Neural crest cell (in vitro differentiated cells): Measurements from ENCODE around the gene SP4. TPM values are rescaled to one million over a fixed set of nuclear protein-coding genes. Genes with fewer than 3 reads are reported as not detected.

Source experiments
- DNase-seq: peaks from one replicate; pipeline ENCODE4 v3.0.0; 2021; ENCODE audit warnings: low read depth, mixed read lengths, low spot score
- H3K27ac Mint-ChIP-seq: one replicate; pipeline ENCODE4 v1.8.0; 2021; ENCODE audit warnings: mild to moderate bottlenecking, mixed read lengths; ENCODE audit not compliant: unreplicated experiment
- H3K27me3 Mint-ChIP-seq: 2 replicates; pipeline ENCODE4 v1.8.0; 2021; ENCODE audit warnings: low read depth, mild to moderate bottlenecking, mixed read lengths
- H3K36me3 Mint-ChIP-seq: 2 replicates; pipeline ENCODE4 v1.8.0; 2021; ENCODE audit warnings: low read depth, mild to moderate bottlenecking, mixed read lengths
- H3K4me1 Mint-ChIP-seq: 2 replicates; pipeline ENCODE4 v1.8.0; 2021; ENCODE audit warnings: mixed read lengths
- H3K4me3 Mint-ChIP-seq: one replicate; pipeline ENCODE4 v1.8.0; 2021; ENCODE audit warnings: mild to moderate bottlenecking, mixed read lengths
- H3K9me3 Mint-ChIP-seq: 2 replicates; pipeline ENCODE4 v1.8.0; 2021; ENCODE audit warnings: mixed read lengths
- microRNA-seq: library from miRNA; unstranded; fragments of <30 nt; microRNA quantifications from one replicate; pipeline ENCODE4, GENCODE V29; 2020
- total RNA-seq: library from RNA; stranded (reverse); gene quantifications from 2 replicates; pipeline ENCODE4 v1.2.1, GENCODE V29; 2021
- TF ChIP-seq, protein P1 (sequence below): fragments of 200-600 bp; sonication (generic); conservative IDR thresholded peaks from 2 replicates; pipeline ENCODE4 v1.5.0; 2021; ENCODE audit warnings: antibody characterized with exemption, mild to moderate bottlenecking

SP4 gene
- total RNA-seq, 1 donor from 2014 or later, result 20.6 TPM

DNA sequence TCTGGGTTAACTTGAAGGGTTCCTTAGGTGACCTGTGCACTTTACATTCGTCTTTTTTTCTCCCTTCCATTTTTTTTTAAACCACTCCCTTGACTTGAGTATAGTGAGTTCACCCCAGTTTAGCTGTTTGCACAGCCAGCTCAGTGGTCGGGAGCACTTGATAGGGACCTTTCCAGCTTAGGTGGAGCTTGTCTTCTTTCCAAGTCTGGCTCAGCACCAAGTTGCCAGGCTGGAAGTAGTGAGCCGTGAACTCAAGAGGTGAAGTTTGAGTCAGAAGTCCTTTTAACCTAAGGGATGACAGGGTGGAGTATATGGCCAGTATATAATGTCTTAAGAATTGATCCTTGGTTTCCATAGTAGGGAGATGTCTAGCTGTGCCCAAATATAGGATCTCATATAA lies 122.2 kb downstream of the SP4 start:
- no peak for DNase-seq
- Mint-ChIP-seq H3K36me3 (no peaks in the 10 kb centered on the region), H3K4me3 (no peak overlapping the region), H3K27me3 (peaks cover 22% of the 10 kb centered on the region), H3K4me1 (no peaks in the 10 kb centered on the region), H3K27ac (no peak overlapping the region), H3K9me3 (peaks cover 4% of the 10 kb centered on the region)
- TF ChIP-seq, protein P1, sequence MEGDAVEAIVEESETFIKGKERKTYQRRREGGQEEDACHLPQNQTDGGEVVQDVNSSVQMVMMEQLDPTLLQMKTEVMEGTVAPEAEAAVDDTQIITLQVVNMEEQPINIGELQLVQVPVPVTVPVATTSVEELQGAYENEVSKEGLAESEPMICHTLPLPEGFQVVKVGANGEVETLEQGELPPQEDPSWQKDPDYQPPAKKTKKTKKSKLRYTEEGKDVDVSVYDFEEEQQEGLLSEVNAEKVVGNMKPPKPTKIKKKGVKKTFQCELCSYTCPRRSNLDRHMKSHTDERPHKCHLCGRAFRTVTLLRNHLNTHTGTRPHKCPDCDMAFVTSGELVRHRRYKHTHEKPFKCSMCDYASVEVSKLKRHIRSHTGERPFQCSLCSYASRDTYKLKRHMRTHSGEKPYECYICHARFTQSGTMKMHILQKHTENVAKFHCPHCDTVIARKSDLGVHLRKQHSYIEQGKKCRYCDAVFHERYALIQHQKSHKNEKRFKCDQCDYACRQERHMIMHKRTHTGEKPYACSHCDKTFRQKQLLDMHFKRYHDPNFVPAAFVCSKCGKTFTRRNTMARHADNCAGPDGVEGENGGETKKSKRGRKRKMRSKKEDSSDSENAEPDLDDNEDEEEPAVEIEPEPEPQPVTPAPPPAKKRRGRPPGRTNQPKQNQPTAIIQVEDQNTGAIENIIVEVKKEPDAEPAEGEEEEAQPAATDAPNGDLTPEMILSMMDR, result no peak

DNA sequence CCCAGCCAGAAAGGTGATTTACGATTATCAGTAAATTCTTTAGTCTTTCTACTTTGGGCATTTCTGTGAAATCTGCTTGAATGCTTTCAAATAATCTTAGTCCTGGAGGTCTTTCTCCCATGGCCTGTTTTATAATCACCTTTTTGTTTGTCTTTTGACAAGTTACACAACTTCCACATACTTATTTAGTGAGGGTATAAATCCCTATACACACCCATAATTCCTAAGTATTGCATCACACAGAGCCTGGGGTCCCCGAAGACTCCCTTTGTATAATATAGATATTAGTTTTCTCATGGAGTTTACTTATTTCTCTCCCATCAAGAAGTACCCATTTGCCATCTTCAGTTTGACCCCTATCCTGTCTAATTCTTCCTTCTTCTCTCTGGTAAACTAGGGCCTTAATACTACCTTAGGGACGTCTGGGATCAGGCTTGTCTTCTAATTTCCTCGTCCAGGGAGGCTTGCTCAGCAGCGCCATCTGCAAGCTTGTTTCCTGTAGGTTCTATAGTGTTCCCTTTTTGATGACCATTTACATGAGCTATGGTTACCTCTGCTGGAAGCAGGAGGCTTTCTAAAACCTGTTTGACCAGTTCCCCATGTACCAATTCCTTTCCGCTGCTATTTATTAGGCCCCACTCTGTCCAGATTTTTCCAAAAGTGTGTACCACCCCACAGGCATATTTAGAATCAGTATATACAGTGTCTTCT lies 123.1 kb downstream of the SP4 start:
- peaks cover 13% of the 10 kb centered on the region for H3K27me3 Mint-ChIP-seq
- H3K27ac Mint-ChIP-seq, result no peak overlapping the region
- TF ChIP-seq, protein P1, result no peak
- no peaks in the 10 kb centered on the region for H3K36me3 Mint-ChIP-seq
- no peak overlapping the region for H3K4me3 Mint-ChIP-seq
- DNase-seq, result no peak
- no peaks in the 10 kb centered on the region for H3K4me1 Mint-ChIP-seq
- peaks cover 4% of the 10 kb centered on the region for H3K9me3 Mint-ChIP-seq

DNA sequence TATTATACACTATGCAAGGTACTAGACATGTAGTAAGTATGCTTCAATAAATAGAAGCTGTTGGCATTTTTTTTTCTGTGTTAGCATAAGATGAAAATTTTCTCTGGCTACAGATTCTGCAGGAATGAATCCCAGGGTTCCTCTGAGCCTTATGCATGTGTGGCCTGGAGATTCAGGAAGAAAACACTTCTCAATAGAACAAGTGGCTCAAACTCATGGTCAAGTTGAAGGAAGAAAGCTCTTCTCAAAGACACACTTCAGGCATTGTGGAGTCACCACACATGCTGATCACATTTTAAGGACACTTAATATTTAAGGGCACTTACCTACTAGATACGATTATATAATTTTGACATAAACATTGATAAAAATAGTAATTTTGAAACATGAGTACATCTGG lies 134.5 kb downstream of the SP4 start:
- Mint-ChIP-seq H3K4me1 (no peaks in the 10 kb centered on the region), H3K27me3 (no peaks in the 10 kb centered on the region), H3K27ac (no peak overlapping the region), H3K4me3 (no peak overlapping the region), H3K9me3 (no peaks in the 10 kb centered on the region), H3K36me3 (no peaks in the 10 kb centered on the region)
- DNase-seq, result no peak
- TF ChIP-seq, protein P1, result no peak

Small RNA genes lying within 50 kb of the gene (microRNA-seq; reads per million reads assigned to microRNA genes)
- gene MIR1183, result not detected

Other genes starting within 250 kb of the SP4 start
- 0.63 and 0.84 TPM in 2 replicates for gene DNAH11, start 115.0 kb downstream of the SP4 start, total RNA-seq